Activated CD8-positive, alpha-beta memory T cell treated with anti-CD3 and anti-CD28 coated beads, Interleukin-2, amount 50 U/mL, for 1 hour (primary cell): ENCODE data around the gene ZSWIM1.
"Not testable (repeated sequence)": the region's sequence is repeated elsewhere in the genome, so short reads cannot be mapped to it uniquely, and the experiment has no call there.

Experiments
- DNase-seq: peaks from one replicate; pipeline ENCODE4 v3.0.0-alpha.2; 2020; ENCODE audit errors: extremely low read depth

Gene ZSWIM1

DNA sequence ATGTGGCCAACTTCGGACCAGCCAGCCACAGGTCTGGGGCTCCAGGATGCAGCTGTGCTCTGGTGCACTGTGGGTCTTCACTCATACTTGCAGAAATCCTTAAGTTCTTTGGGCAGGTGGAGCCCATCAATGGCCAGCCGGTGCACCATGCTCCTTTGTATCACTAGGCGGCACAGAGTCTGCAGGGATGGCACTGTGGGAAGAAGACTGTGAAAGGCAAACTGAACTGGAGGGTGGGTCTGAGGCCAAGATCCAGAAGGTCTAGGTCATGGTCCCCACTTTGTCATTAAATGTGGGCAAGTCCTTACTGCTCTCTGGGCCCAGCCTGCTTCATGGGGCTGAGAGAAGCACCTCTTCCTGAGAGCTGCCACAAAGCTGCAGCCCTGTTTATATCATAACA lies 7.7 kb downstream of the ZSWIM1 start:
- DNase-seq: no peak

DNA sequence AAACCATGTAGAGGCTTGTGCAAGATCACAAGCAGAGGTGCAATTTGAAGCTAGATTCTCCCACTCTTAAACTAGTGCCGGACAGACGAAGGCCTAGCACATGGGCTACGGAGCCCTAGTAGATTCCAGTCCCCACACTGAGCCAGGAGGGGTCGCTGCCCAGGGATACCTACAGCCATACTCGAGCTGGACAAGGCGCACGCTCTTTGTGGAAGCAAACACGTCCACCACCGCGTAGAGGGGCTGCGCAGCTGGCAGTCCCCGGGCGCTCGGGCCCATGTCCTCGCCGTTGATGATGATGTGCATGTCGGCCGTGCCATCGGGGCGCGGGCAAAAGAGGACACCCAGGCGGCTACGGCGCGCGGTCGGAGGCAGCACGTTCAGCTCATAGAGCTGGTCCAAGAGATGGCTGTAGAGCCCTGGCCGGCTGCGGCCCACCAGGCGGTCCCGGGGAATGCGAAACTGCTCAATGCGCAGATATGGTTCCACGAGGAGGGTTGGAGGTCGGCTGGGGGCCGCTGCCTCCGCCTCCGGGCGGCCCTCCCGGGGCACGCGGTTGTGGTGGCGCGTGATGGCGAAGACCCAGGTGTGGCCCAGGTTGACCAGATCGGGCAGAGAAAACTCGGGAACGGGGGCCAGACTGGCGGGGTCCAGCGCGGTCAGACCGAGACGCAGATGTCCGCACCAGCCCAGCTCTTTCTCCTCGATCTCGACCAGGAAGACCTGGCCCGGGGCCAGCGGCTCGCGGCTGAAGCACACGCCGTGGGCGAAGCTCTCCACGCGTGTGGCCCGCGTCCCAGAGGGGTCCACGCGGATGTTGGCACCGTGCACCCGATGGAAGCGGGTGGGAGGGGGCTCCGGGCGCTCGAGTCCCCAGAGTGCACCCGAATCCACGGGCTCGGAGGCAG lies 9.3 kb downstream of the ZSWIM1 start:
- DNase-seq: no peak

GRCh38 chr20:45890985-45891983 lies 10.3 kb downstream of the ZSWIM1 start, which contains the start of the genes CTSA and NEURL2:
TSS of gene CTSA (plus strand) at chr20:45891335. CDS start at chr20:45891569, 234 bp downstream.
TSS of gene NEURL2 (minus strand) at chr20:45891208. CDS start at chr20:45890991, 217 bp downstream.
- DNase-seq: peak; percentile 56

GRCh38 chr20:45892049-45892825 lies 11.2 kb downstream of the ZSWIM1 start:
- no peak for DNase-seq

DNA sequence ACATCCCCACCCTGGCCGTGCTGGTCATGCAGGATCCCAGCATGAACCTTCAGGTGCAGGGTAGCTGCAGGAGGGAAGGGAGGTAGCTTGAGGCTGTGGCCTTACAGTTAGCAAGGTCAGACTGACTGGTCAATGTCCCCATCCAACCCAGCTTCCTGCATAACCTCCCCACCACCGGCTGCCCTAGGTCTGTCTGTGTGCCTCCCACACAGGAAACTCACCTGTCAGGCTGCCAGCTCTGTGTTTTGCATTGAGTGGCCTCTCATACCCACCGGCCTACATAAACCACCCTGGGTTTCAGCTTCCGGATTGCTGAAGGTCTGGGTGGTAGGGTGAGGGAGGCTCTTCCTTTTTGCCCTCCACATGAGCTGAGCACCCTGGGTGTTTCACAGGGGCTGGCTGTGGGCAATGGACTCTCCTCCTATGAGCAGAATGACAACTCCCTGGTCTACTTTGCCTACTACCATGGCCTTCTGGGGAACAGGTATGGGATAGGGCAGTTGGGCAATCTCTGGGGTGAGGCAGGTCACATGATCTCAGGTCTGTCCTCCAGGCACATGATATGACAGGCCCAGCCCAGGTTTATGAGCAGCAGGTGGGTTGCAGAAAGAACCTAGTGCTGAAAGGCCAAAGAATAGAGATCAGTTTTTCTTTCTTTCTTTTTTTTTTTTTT lies 11.9 kb downstream of the ZSWIM1 start:
- DNase-seq: no peak

- DNase-seq: no peak
Measured at GRCh38 chr20:45893831-45894230, 12.8 kb downstream of the ZSWIM1 start.

GRCh38 chr20:45894797-45895196 lies 13.8 kb downstream of the ZSWIM1 start:
- no peak for DNase-seq

DNA sequence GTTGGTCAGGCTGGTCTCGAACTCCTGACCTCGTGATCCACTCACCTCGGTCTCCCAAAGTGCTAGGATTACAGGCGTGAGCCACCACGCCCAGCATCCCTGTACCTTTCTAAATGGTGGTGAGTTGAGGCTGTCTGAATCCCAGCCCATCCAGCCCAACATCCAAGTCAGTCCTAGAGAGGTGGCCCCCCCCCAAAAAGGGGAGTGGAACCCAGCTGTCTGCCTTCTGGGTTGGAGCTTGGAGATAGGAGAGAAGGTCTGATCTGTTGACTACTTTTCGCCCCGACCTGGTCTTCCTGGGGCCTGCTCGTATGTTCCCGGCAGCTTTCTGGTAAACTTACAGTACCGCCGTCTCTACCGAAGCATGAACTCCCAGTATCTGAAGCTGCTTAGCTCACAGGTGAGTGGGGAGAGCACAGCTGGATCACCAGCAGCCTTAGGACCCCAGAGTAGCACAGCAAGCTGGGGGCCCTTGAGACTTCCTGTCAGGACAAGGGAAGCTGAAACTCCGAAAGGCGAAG lies 15.7 kb downstream of the ZSWIM1 start:
- no peak for DNase-seq

DNA sequence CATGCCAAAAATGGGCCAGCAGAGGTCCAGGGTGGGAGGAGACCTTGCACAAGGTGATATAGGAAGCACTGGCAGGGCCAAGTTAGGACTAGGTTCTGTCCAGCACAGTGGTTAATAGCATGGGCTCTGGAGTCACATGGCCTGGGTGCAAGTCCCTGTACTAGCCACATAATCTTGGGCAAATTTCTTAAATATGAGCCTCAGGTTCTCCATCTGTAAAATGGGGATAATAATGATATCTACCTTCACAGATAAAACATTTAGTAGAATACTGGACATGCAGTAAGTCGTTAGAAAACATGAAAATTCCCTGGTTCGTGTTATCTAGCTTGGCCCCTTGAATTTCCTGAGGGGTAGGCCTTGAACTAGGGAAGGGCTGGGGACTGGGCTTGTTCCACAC lies 16.3 kb downstream of the ZSWIM1 start:
- DNase-seq: no peak

GRCh38 chr20:45897692-45898091 lies 16.7 kb downstream of the ZSWIM1 start:
- no peak for DNase-seq

DNA sequence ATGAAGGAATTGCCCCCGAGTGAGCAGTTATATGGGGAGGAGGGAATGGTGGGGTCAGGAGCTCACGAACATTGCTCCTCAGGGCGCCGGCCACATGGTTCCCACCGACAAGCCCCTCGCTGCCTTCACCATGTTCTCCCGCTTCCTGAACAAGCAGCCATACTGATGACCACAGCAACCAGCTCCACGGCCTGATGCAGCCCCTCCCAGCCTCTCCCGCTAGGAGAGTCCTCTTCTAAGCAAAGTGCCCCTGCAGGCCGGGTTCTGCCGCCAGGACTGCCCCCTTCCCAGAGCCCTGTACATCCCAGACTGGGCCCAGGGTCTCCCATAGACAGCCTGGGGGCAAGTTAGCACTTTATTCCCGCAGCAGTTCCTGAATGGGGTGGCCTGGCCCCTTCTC lies 17.3 kb downstream of the ZSWIM1 start:
- no peak for DNase-seq

DNA sequence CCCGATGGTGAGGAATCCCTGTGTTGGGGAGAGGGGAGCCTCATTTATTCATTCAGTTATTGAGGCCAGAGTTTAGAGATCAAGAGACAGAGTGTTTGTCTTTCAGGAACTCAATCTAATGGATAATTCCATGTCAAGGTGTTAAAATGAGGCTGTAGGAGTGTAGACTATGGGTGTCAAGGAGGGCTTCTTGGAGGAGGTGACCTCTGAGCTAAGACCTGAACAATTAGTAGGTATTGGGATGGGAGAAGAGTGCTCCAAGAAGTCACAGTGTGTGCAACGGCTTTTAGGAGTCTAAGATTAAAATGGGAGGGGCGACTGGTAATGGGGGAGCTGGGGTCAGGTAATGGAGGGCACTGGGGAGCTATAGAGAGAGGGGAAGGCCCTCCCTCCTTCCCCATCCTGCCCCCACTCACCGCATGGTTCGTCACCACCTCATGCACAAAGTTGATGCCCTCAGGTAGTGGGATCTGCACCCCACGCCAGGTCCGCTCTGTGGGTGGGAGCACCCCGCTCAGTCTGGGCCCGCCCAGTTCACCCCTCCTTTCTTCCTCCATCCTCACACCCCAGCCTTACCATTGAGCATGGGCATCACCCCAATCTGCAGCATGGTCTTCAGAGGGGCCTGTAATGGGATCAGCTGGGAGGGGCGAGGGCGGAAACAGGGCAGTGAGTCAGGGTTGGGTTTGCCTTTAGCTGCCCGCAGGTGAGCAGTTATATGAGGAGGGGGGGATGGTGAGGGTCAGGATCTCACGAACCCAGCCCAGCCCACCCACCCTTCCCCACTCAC lies 18.2 kb downstream of the ZSWIM1 start:
- no peak for DNase-seq

DNA sequence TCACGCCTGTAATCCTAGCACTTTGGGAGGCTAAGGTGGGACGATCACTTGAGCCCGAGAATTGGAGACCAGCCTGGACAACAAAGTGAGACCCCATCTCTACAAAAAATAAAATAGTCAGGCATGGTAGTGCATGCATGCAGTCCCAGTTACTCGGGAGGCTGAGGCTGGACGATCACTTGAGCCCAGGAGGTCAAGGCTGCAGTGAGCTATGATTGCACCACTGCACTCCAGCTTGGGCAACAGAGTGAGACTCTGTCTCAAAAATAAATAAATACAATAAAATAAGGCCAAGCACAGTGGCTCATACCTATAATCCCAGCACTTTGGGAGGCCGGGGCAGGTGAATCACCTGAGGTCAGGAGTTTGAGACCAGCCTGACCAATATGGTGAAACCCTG lies 20.3 kb downstream of the ZSWIM1 start:
- not testable (repeated sequence) for DNase-seq

- DNase-seq: no peak
Measured at GRCh38 chr20:45902199-45902701, 21.2 kb downstream of the ZSWIM1 start.

DNA sequence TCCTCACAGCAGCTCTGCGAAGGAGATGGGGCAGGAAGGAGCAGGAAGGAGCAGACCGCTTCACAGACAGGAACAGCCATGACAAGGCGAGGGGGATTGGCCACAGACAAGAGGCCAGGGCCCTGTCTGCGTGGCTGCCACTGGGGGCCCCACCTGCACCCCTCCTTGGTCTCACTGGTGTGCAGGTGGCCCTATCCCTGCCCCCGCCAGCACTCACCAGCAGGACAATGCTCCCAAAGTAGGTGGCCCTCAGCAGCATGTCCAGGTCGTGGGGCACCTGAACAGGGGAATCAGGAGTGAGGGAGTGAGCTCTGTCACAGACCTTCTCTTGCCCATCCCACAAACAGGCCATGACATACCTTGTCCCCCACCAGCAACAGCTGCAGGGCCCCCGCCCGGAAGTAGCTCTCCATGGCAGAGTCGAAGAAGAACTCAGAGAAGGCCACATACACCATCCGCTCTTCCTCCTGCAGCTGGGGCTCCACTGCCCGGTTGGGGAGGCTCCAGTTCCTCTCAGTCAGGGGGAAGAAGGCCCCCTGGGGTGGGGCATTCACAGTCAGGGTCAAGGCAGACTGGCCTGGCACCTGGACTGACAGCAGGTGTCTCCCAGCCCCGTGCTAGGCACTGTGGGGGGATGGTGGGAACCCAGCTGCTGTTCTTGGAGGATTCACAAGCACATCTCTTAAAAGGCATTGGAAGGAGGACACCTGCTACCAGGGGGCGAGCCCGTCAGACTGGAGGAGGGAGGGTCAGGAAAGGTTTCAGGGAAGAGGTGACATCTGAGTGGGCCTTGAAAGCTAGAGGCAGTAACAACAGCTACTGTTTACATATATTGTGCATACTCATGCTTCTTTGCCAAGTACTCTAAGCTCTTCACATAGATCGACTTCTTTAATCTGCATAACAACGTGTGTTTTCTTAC lies 23.8 kb downstream of the ZSWIM1 start:
- DNase-seq: no peak

DNA sequence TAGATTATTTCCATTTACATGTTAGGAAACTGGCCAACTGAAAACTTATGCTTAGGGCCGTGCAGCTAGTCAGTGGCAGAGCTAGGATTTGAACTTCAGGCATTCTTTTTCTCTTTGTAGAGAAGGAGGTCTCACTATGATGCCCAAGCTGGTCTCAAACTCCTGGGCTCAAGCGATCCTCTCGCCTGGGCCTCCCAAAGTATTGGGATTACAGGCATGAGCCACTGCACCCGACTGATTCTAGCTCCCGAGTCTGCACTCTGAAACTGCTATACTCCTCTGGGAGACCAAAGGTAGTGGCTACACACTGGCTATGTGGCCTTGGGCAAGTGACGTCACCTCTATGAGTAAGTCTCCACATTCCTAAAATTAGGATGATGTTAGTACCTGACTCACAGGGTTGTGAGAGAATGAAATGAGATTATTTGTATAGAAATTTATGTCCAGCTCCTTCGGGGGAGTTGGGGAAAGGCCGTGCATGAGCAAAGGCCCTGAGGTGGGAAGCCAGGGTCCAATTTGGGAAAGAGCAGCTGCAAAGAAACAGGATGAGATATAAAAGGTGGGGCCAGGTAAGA lies 24.6 kb downstream of the ZSWIM1 start:
- DNase-seq: no peak

DNA sequence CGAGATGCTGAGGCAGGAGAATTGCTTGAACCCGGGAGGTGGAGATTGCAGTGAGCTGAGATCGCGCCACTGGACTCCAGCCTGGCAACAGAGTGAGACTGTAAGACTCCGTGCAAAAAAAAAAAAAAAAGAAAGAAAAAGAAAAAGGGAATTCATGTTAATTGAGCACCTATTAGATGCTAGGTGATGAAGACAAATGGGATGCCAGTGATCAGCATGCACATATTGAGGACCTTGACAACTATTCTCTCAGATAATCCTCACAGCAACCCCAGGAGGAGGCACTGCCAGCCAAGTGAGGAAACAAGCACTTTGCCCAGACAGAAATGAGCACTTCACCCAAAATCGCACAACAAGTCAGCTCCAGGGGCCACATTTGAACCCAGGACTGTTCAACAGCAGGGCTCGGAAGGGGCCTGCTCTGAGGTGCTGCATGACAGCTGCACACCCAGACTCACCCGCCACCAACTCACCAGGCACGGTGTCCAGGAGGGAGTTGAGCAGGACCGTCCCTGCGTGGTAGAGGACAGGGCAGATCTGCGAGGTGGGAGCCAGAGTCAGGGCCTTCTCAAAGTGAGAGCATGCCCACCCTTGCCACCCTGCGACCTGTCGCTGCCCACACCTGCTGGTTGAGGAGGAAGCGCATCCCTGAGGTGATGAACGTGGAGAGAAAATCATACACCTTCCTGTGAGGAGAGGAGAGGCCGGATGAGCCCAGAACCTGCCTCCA lies 26.4 kb downstream of the ZSWIM1 start:
- DNase-seq: no peak

DNA sequence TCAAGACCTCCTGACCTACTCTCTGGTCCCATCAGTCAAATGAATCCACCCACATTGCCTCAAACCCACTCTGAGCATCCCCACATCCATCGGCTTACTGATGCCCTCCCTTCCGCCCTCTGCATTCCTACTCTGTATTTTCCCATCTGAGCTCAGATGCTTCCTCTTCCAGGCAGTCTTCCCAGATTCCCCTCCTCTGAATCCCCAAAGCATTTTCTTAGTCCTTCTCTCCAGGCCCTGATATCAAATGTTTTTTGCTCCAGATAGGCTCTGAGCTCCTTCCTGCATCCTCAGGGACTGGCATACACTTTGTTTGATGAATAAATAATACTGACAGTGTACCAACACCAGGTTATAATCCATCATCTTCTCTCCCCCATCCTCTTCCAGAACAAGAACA lies 27.1 kb downstream of the ZSWIM1 start:
- no peak for DNase-seq
